Endothelial cell of umbilical vein (primary cell): ENCODE results near the gene COL18A1.

Experiments
- POLR2AphosphoS5 ChIP-seq: IDR thresholded peaks from 2 replicates; pipeline ENCODE4 v1.6.1; 2012; ENCODE audit warnings: low read depth, mild to moderate bottlenecking, control low read depth, low read length, moderate library complexity; ENCODE audit not compliant: insufficient read depth
- TF ChIP-seq, protein P1 (sequence below), 2 donors: IDR thresholded peaks; 1 replicate in 1 of 2; 2 replicates in 1 of 2; pipeline ENCODE4 v1.5.1; 2011; ENCODE audit warnings: low read length in 2 of 2, mild to moderate bottlenecking in 2 of 2, moderate library complexity in 2 of 2, control low read depth in 1 of 2, inconsistent platforms in 1 of 2, low read depth in 1 of 2; ENCODE audit not compliant: insufficient read depth in 1 of 2; ENCODE audit errors: extremely low read depth in 1 of 2

- TF ChIP-seq, protein P1, sequence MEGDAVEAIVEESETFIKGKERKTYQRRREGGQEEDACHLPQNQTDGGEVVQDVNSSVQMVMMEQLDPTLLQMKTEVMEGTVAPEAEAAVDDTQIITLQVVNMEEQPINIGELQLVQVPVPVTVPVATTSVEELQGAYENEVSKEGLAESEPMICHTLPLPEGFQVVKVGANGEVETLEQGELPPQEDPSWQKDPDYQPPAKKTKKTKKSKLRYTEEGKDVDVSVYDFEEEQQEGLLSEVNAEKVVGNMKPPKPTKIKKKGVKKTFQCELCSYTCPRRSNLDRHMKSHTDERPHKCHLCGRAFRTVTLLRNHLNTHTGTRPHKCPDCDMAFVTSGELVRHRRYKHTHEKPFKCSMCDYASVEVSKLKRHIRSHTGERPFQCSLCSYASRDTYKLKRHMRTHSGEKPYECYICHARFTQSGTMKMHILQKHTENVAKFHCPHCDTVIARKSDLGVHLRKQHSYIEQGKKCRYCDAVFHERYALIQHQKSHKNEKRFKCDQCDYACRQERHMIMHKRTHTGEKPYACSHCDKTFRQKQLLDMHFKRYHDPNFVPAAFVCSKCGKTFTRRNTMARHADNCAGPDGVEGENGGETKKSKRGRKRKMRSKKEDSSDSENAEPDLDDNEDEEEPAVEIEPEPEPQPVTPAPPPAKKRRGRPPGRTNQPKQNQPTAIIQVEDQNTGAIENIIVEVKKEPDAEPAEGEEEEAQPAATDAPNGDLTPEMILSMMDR (IDR thresholded peaks at IDR 0.05; ENCODE audit: extremely low read depth in 1 of 2, insufficient read depth in 1 of 2, low read depth in 1 of 2, low read length in 2 of 2): no peak
- TF ChIP-seq POLR2AphosphoS5: peak; percentile 56
Measured at GRCh38 chr21:45470773-45471524, 66.0 kb downstream of the COL18A1 start.
